ENCODE measurements around the gene IGFL1.
"Not testable (repeated sequence)": the region's sequence is repeated elsewhere in the genome, so short reads cannot be mapped to it uniquely, and the experiment has no call there.

IGFL1 gene

GRCh38 chr19:46273931-46274330, 44.4 kb downstream of the IGFL1 start:
- DNase-seq, result not testable (repeated sequence)

- DNase-seq, result no peak
Measured at GRCh38 chr19:46279177-46279576, 49.6 kb downstream of the IGFL1 start.

Data from SW 1271 (cell line).